ENCODE data around the gene PODXL2.
A peak's percentile ranks its signal among the peaks of the same experiment; 100 is the strongest.
"Not testable (repeated sequence)": the region's sequence is repeated elsewhere in the genome, so short reads cannot be mapped to it uniquely, and the experiment has no call there.

PODXL2 gene

DNA sequence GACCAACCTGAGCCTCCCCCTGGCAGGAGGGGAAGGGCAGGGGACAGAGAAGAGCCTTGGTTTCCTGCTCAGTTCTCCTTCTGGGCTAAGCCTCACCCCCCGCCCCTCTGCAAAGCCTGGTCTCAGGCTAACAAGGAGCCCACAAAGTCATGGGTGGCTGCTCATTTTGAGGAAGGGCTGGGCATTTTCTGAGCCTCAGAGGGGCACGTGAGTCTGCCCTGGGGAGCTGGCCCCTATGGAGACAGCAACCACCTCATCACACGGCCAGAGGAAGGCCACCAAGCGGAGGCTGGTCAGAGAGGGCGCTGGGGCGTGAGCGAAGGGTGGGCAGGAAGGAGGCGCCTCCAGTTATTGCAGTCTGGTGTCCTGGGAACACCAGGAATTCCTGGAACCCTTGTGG lies 62.5 kb downstream of the PODXL2 start:
- no peak for DNase-seq (ENCODE audit: low read depth)

GRCh38 chr3:127691974-127692373 lies 63.0 kb downstream of the PODXL2 start:
- no peak for DNase-seq (ENCODE audit: low read depth)

- DNase-seq (ENCODE audit: low read depth) = no peak
Measured at GRCh38 chr3:127692501-127693335, 63.7 kb downstream of the PODXL2 start.

- DNase-seq (ENCODE audit: low read depth) = no peak
Measured at GRCh38 chr3:127693336-127693843, 64.4 kb downstream of the PODXL2 start.

GRCh38 chr3:127694467-127695215 lies 65.7 kb downstream of the PODXL2 start:
- DNase-seq (ENCODE audit: low read depth) = no peak

GRCh38 chr3:127697551-127698240 lies 68.7 kb downstream of the PODXL2 start:
- peak; percentile 80 for DNase-seq (ENCODE audit: low read depth)

GRCh38 chr3:127698286-127698685 lies 69.3 kb downstream of the PODXL2 start:
- DNase-seq (ENCODE audit: low read depth) = no peak

GRCh38 chr3:127698691-127699415 lies 69.9 kb downstream of the PODXL2 start:
- no peak for DNase-seq (ENCODE audit: low read depth)

- DNase-seq (ENCODE audit: low read depth) = no peak
Measured at GRCh38 chr3:127699416-127700300, 70.7 kb downstream of the PODXL2 start.

DNA sequence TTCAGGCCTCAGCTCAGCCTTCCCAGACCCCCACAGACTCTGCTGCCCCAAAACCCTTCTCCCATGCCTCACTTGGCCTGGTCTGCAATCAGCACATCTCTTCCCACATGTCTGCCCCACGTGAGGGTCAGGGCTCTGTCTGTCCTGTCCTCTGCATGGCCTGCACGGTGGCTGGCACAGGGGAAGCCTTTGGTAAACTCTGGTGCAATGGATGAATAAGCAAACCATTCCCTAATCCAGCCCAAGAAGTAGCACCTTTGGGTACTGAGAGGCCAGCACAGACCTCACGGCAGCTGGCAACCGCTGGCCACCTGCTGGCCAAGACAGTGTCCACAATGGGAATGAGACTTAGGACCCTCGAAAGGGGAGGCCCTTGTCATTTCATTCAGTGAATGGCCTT lies 71.4 kb downstream of the PODXL2 start:
- DNase-seq (ENCODE audit: low read depth) = no peak

GRCh38 chr3:127701280-127701911 lies 72.4 kb downstream of the PODXL2 start:
- DNase-seq (ENCODE audit: low read depth) = no peak

- DNase-seq (ENCODE audit: low read depth) = no peak
Measured at GRCh38 chr3:127702151-127702578, 73.2 kb downstream of the PODXL2 start.

GRCh38 chr3:127704840-127705239 lies 75.9 kb downstream of the PODXL2 start:
- DNase-seq (ENCODE audit: low read depth) = not testable (repeated sequence)

- no peak for DNase-seq (ENCODE audit: low read depth)
Measured at GRCh38 chr3:127706312-127706711, 77.3 kb downstream of the PODXL2 start.

- DNase-seq (ENCODE audit: low read depth) = no peak
Measured at GRCh38 chr3:127706785-127707351, 77.9 kb downstream of the PODXL2 start.

- DNase-seq (ENCODE audit: low read depth) = no peak
Measured at GRCh38 chr3:127707851-127708411, 78.9 kb downstream of the PODXL2 start.

DNA sequence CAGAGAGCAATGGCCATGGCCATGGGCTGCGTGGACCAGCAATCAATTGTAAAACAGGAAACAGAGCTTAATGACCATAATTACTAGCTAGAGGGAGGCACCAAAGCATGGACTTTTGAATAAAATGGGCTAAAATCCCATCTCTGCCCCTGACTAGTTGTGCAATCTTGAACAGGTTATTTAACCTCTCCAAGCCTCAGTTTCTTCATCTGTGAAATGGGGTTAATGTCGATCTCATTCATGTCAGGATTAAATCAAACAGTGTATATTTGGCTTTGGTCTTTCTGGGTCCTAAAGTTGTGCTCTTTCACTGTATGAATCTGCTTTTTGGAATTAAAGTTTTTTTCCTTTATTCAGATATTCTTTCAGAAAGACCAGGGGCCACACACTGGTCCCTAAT lies 79.9 kb downstream of the PODXL2 start:
- DNase-seq (ENCODE audit: low read depth) = no peak

GRCh38 chr3:127709320-127710060 lies 80.5 kb downstream of the PODXL2 start:
- no peak for DNase-seq (ENCODE audit: low read depth)

Data from fibroblast of the conjunctiva (primary cell).